HEK293 (cell line): Measurements from ENCODE around the gene RAB42.

Experiments
- CTCF ChIA-PET: fragments of 350-600 bp; formaldehyde crosslinking; extraction: SDS; loops from one replicate; lab custom pipeline; 2021; ENCODE audit warnings: antibody characterized with exemption; lab: Yijun Ruan, JAX
- POLR2A ChIA-PET: fragments of 300-600 bp; formaldehyde crosslinking; extraction: SDS; loops from one replicate; lab custom pipeline; 2020; ENCODE audit warnings: antibody characterized with exemption, inconsistent platforms; lab: Yijun Ruan, JAX
- H3K27ac ChIP-seq: fragments of 200-500 bp; sonication (Bioruptor generic); 2 replicates; pipeline ENCODE4 v1.5.1; 2014; ENCODE audit warnings: low read depth, low read length, control low read depth, inconsistent platforms; ENCODE audit errors: extremely low read depth
- H3K36me3 ChIP-seq, 2 experiments: fragments of 200-500 bp in 1 of 2; sonication (Bioruptor generic) in 1 of 2; 1 replicate in 1 of 2; 2 replicates in 1 of 2; pipeline ENCODE4 v1.5.1; 2014 to 2017; ENCODE audit warnings: inconsistent platforms in 2 of 2, low read length in 2 of 2; ENCODE audit not compliant: control insufficient read depth in 2 of 2, insufficient read depth in 1 of 2
- H3K4me1 ChIP-seq: fragments of 200-500 bp; sonication (Bioruptor generic); 2 replicates; pipeline ENCODE4 v1.5.1; 2014; ENCODE audit warnings: mild to moderate bottlenecking, low read length, inconsistent platforms; ENCODE audit not compliant: control insufficient read depth, insufficient read depth
- H3K4me3 ChIP-seq: 2 replicates; pipeline ENCODE4 v1.5.1; 2011; ENCODE audit warnings: low read depth, mild to moderate bottlenecking, control low read depth, low read length, moderate library complexity
- H3K9me3 ChIP-seq: fragments of 200-500 bp; sonication (Bioruptor generic); 2 replicates; pipeline ENCODE4 v1.5.1; 2014; ENCODE audit warnings: low read depth, low read length, inconsistent platforms; ENCODE audit not compliant: control insufficient read depth, insufficient read depth
- GLI4 ChIP-seq: fragments of 450-650 bp; formaldehyde crosslinking; IDR thresholded peaks from 2 replicates; pipeline ENCODE4 v1.5.1; 2016; ENCODE audit warnings: missing biosample characterization, missing genetic modification characterization
- GLIS1 ChIP-seq: fragments of 450-650 bp; formaldehyde crosslinking; IDR thresholded peaks from 2 replicates; pipeline ENCODE4 v1.5.1; 2016; ENCODE audit warnings: missing biosample characterization, missing genetic modification characterization
- GLIS2 ChIP-seq: fragments of 450-650 bp; formaldehyde crosslinking; IDR thresholded peaks from 2 replicates; pipeline ENCODE4 v1.5.1; 2016; ENCODE audit warnings: missing biosample characterization, missing genetic modification characterization
- HOXA7 ChIP-seq: sonication (generic); formaldehyde crosslinking; IDR thresholded peaks from 2 replicates; pipeline ENCODE4 v1.8.1; 2022; ENCODE audit warnings: missing genetic modification reagents, borderline replicate concordance
- IKZF3 ChIP-seq: fragments of 450-650 bp; IDR thresholded peaks from 2 replicates; pipeline ENCODE4 v1.5.0; 2018; ENCODE audit warnings: missing biosample characterization, mild to moderate bottlenecking, missing genetic modification characterization, moderate library complexity
- WT1 ChIP-seq: fragments of 450-650 bp; formaldehyde crosslinking; IDR thresholded peaks from 2 replicates; pipeline ENCODE4 v1.5.1; 2016; ENCODE audit warnings: missing biosample characterization, missing genetic modification characterization
- ZEB2 ChIP-seq: fragments of 450-650 bp; formaldehyde crosslinking; IDR thresholded peaks from 2 replicates; pipeline ENCODE4 v1.5.1; 2016; ENCODE audit warnings: missing biosample characterization, missing genetic modification characterization
- ZNF121 ChIP-seq: fragments of 450-650 bp; formaldehyde crosslinking; IDR thresholded peaks from 2 replicates; pipeline ENCODE4 v1.5.1; 2016; ENCODE audit warnings: missing biosample characterization, missing genetic modification characterization
- ZNF133 ChIP-seq: fragments of 450-650 bp; formaldehyde crosslinking; IDR thresholded peaks from 2 replicates; pipeline ENCODE4 v1.5.1; 2016; ENCODE audit warnings: missing biosample characterization, missing genetic modification characterization
- ZNF2 ChIP-seq: fragments of 450-650 bp; formaldehyde crosslinking; IDR thresholded peaks from 2 replicates; pipeline ENCODE4 v1.5.1; 2016; ENCODE audit warnings: missing biosample characterization, missing genetic modification characterization
- ZNF223 ChIP-seq: fragments of 450-650 bp; formaldehyde crosslinking; IDR thresholded peaks from 2 replicates; pipeline ENCODE4 v1.5.1; 2016; ENCODE audit warnings: missing biosample characterization, missing genetic modification characterization
- ZNF292 ChIP-seq: fragments of 450-650 bp; formaldehyde crosslinking; IDR thresholded peaks from 2 replicates; pipeline ENCODE4 v1.5.1; 2016; ENCODE audit warnings: low read depth, missing biosample characterization, missing genetic modification characterization, borderline replicate concordance
- ZNF354C ChIP-seq: fragments of 450-650 bp; formaldehyde crosslinking; IDR thresholded peaks from 2 replicates; pipeline ENCODE4 v1.5.1; 2016; ENCODE audit warnings: missing biosample characterization, missing genetic modification characterization, low read depth, borderline replicate concordance
- ZNF426 ChIP-seq: fragments of 450-650 bp; formaldehyde crosslinking; IDR thresholded peaks from 2 replicates; pipeline ENCODE4 v1.5.1; 2017; ENCODE audit warnings: missing biosample characterization, missing genetic modification characterization, mild to moderate bottlenecking, inconsistent platforms, moderate library complexity
- ZNF544 ChIP-seq: fragments of 450-650 bp; formaldehyde crosslinking; IDR thresholded peaks from 2 replicates; pipeline ENCODE4 v1.5.0; 2017; ENCODE audit warnings: missing biosample characterization, missing genetic modification characterization
- ZNF571 ChIP-seq: fragments of 450-650 bp; formaldehyde crosslinking; IDR thresholded peaks from 2 replicates; pipeline ENCODE4 v1.5.0; 2017; ENCODE audit warnings: missing biosample characterization, missing genetic modification characterization
- ZNF707 ChIP-seq: fragments of 450-650 bp; formaldehyde crosslinking; IDR thresholded peaks from 2 replicates; pipeline ENCODE4 v1.5.1; 2016; ENCODE audit warnings: missing biosample characterization, missing genetic modification characterization
- ZNF777 ChIP-seq: fragments of 450-650 bp; formaldehyde crosslinking; IDR thresholded peaks from 2 replicates; pipeline ENCODE4 v1.5.1; 2017; ENCODE audit warnings: missing biosample characterization, missing genetic modification characterization, borderline replicate concordance
- ZNF830 ChIP-seq: fragments of 450-650 bp; IDR thresholded peaks from 2 replicates; pipeline ENCODE4 v1.5.0; 2018; ENCODE audit warnings: missing biosample characterization, missing genetic modification characterization, low read depth, mild to moderate bottlenecking, moderate library complexity
- ZNF843 ChIP-seq: fragments of 450-650 bp; formaldehyde crosslinking; IDR thresholded peaks from 2 replicates; pipeline ENCODE4 v1.5.1; 2016; ENCODE audit warnings: missing biosample characterization, missing genetic modification characterization
- ZSCAN23 ChIP-seq: fragments of 450-650 bp; formaldehyde crosslinking; IDR thresholded peaks from 2 replicates; pipeline ENCODE4 v1.5.1; 2016; ENCODE audit warnings: missing biosample characterization, missing genetic modification characterization
- TF ChIP-seq, protein P1 (sequence below): fragments of 450-650 bp; formaldehyde crosslinking; IDR thresholded peaks from 2 replicates; pipeline ENCODE4 v1.5.1; 2016; ENCODE audit warnings: missing biosample characterization, missing genetic modification characterization
- TF ChIP-seq, protein P2 (sequence below): fragments of 450-650 bp; formaldehyde crosslinking; IDR thresholded peaks from 2 replicates; pipeline ENCODE4 v1.5.1; 2016; ENCODE audit warnings: missing biosample characterization, missing genetic modification characterization
- TF ChIP-seq, protein P3 (sequence below): fragments of 450-650 bp; formaldehyde crosslinking; IDR thresholded peaks from 2 replicates; pipeline ENCODE4 v1.5.1; 2017; ENCODE audit warnings: missing biosample characterization, missing genetic modification characterization
- TF ChIP-seq, protein P4 (sequence below): fragments of 450-650 bp; formaldehyde crosslinking; IDR thresholded peaks from 2 replicates; pipeline ENCODE4 v1.5.1; 2017; ENCODE audit warnings: missing biosample characterization, missing genetic modification characterization
- TF ChIP-seq, protein P5 (sequence below): fragments of 450-650 bp; formaldehyde crosslinking; IDR thresholded peaks from 2 replicates; pipeline ENCODE4 v1.5.1; 2016; ENCODE audit warnings: missing biosample characterization, missing genetic modification characterization

The RAB42 gene

DNA sequence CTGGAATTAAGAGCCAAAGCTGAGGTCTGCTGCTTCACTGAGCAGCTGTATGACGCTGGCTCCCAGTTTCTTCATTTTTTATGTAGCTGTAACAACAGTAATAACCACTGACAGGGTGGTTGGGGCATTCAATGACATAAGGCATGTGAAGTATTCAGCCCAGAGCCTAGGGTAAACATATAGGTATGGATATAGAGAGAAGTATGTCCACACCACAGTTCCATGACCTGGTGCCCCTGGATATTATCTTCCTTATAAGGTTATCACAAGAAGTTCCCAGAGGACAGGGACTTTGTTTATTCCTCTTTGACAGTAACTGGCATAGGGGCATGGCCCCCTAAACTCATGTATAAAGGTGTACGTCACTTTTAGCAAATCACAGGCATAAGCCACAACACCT, 14.7 kb downstream of the RAB42 start:
- Histone ChIP-seq H3K27ac (no peak overlapping the region), H3K9me3 (no peaks in the 10 kb centered on the region), H3K4me1 (peaks cover 2% of the 10 kb centered on the region), H3K4me3 (no peak overlapping the region), H3K36me3 (peaks cover 8 to 73% of the 10 kb centered on the region in 2 experiments; a peak in 2 of 3 replicates)
- TF ChIP-seq ZNF2 (tag by site-specific recombination) (no peak), GLIS1 (tag by site-specific recombination) (no peak), IKZF3 (tag by site-specific recombination) (no peak), ZNF121 (tag by site-specific recombination) (no peak), HOXA7 (no peak)
- TF ChIP-seq, protein P1, sequence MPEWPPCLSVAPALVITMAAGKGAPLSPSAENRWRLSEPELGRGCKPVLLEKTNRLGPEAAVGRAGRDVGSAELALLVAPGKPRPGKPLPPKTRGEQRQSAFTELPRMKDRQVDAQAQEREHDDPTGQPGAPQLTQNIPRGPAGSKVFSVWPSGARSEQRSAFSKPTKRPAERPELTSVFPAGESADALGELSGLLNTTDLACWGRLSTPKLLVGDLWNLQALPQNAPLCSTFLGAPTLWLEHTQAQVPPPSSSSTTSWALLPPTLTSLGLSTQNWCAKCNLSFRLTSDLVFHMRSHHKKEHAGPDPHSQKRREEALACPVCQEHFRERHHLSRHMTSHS (tag by site-specific recombination) = no peak
- CTCF ChIA-PET = interaction anchor here (0.7 kb wide), 1 partner anchor 442 kb away, joined by 4 read pairs; no protein-coding TSS in a partner anchor
- POLR2A ChIA-PET = no interaction called here

DNA sequence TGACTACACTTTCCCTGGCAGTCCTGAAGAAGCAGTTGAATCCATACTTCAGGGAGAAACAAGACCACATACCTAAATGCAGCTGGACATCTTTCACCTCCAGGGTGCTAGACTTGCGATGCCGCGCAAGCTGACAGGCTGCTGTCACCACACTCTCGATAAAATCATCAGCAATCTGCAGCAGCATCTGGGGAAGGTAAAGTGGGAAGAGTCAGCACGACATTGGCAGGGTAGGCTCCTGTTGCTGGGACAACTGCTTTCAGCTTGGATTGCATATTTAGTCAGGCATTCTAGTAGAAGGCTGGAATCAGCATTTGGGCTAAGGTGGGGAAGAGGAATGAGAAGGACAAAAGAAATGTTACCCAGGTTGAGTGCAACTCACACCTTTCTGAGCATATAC, 21.1 kb downstream of the RAB42 start:
- peaks cover 8 to 69% of the 10 kb centered on the region in 2 experiments for H3K36me3 ChIP-seq

More for the DNA sequence above, 21.1 kb downstream of the RAB42 start:
- Histone ChIP-seq H3K4me3 (no peak overlapping the region), H3K9me3 (no peaks in the 10 kb centered on the region), H3K27ac (no peak overlapping the region), H3K4me1 (no peaks in the 10 kb centered on the region)
- POLR2A ChIA-PET = no interaction called here
- CTCF ChIA-PET = interaction anchor here (0.6 to 1.2 kb wide), 2 partner anchors 264 to 502 kb away, joined by 3 to 4 read pairs; no protein-coding TSS in a partner anchor
- no peak for TF ChIP-seq ZNF292
- TF ChIP-seq, protein P2, sequence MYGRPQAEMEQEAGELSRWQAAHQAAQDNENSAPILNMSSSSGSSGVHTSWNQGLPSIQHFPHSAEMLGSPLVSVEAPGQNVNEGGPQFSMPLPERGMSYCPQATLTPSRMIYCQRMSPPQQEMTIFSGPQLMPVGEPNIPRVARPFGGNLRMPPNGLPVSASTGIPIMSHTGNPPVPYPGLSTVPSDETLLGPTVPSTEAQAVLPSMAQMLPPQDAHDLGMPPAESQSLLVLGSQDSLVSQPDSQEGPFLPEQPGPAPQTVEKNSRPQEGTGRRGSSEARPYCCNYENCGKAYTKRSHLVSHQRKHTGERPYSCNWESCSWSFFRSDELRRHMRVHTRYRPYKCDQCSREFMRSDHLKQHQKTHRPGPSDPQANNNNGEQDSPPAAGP (tag by site-specific recombination) = no peak
- no peak for TF ChIP-seq ZNF777 (tag by site-specific recombination)
- no peak for TF ChIP-seq ZNF426 (tag by site-specific recombination)
- TF ChIP-seq ZNF830 = no peak
- no peak for TF ChIP-seq ZSCAN23
- no peak for TF ChIP-seq ZNF843 (tag by site-specific recombination)
- TF ChIP-seq, protein P3, sequence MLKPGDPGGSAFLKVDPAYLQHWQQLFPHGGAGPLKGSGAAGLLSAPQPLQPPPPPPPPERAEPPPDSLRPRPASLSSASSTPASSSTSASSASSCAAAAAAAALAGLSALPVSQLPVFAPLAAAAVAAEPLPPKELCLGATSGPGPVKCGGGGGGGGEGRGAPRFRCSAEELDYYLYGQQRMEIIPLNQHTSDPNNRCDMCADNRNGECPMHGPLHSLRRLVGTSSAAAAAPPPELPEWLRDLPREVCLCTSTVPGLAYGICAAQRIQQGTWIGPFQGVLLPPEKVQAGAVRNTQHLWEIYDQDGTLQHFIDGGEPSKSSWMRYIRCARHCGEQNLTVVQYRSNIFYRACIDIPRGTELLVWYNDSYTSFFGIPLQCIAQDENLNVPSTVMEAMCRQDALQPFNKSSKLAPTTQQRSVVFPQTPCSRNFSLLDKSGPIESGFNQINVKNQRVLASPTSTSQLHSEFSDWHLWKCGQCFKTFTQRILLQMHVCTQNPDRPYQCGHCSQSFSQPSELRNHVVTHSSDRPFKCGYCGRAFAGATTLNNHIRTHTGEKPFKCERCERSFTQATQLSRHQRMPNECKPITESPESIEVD (tag by site-specific recombination) = no peak
- TF ChIP-seq ZNF223 (tag by site-specific recombination) = no peak
- TF ChIP-seq, protein P4, sequence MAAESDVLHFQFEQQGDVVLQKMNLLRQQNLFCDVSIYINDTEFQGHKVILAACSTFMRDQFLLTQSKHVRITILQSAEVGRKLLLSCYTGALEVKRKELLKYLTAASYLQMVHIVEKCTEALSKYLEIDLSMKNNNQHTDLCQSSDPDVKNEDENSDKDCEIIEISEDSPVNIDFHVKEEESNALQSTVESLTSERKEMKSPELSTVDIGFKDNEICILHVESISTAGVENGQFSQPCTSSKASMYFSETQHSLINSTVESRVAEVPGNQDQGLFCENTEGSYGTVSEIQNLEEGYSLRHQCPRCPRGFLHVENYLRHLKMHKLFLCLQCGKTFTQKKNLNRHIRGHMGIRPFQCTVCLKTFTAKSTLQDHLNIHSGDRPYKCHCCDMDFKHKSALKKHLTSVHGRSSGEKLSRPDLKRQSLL (tag by site-specific recombination) = no peak
- no peak for TF ChIP-seq ZNF354C (tag by site-specific recombination)
- no peak for TF ChIP-seq ZNF571
- no peak for TF ChIP-seq ZNF544 (tag by site-specific recombination)
- no peak for TF ChIP-seq GLIS2
- no peak for TF ChIP-seq ZEB2 (tag by site-specific recombination)
- TF ChIP-seq, protein P5, sequence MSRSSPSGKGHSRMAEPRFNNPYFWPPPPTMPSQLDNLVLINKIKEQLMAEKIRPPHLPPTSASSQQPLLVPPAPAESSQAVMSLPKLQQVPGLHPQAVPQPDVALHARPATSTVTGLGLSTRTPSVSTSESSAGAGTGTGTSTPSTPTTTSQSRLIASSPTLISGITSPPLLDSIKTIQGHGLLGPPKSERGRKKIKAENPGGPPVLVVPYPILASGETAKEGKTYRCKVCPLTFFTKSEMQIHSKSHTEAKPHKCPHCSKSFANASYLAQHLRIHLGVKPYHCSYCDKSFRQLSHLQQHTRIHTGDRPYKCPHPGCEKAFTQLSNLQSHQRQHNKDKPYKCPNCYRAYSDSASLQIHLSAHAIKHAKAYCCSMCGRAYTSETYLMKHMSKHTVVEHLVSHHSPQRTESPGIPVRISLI (tag by site-specific recombination) = no peak
- TF ChIP-seq WT1 (tag by site-specific recombination) = no peak
- no peak for TF ChIP-seq ZNF133
- no peak for TF ChIP-seq ZNF707
- no peak for TF ChIP-seq GLI4 (tag by site-specific recombination)
